ENCODE data around the gene RAB27A.
"Not testable (repeated sequence)": the region's sequence is repeated elsewhere in the genome, so short reads cannot be mapped to it uniquely, and the experiment has no call there.

Gene RAB27A

GRCh38 chr15:55257012-55257670 is 32.5 kb downstream of the RAB27A start:
- no peak overlapping the region for H3K27ac ChIP-seq
- no peak overlapping the region for H3K4me3 ChIP-seq
- DNase-seq (ENCODE audit: low read depth, low spot score), result no peak
- H3K36me3 ChIP-seq (ENCODE audit: insufficient read depth, low read length), result no peaks in the 10 kb centered on the region
- no peak for TF ChIP-seq POLR2AphosphoS5 (IDR thresholded peaks at IDR 0.05; ENCODE audit: borderline replicate concordance, low read depth, low read length)
- no peak for TF ChIP-seq FOXP2 (optimal IDR thresholded peaks at IDR 0.05; ENCODE audit: control extremely low read depth, extremely low read length, insufficient read depth)
- no peak for TF ChIP-seq EZH2 (IDR thresholded peaks at IDR 0.05)
- no peaks in the 10 kb centered on the region for H3K9me3 ChIP-seq (ENCODE audit: low read depth, low read length)
- no peak overlapping the region for H3K9ac ChIP-seq (ENCODE audit: insufficient read length)

DNA sequence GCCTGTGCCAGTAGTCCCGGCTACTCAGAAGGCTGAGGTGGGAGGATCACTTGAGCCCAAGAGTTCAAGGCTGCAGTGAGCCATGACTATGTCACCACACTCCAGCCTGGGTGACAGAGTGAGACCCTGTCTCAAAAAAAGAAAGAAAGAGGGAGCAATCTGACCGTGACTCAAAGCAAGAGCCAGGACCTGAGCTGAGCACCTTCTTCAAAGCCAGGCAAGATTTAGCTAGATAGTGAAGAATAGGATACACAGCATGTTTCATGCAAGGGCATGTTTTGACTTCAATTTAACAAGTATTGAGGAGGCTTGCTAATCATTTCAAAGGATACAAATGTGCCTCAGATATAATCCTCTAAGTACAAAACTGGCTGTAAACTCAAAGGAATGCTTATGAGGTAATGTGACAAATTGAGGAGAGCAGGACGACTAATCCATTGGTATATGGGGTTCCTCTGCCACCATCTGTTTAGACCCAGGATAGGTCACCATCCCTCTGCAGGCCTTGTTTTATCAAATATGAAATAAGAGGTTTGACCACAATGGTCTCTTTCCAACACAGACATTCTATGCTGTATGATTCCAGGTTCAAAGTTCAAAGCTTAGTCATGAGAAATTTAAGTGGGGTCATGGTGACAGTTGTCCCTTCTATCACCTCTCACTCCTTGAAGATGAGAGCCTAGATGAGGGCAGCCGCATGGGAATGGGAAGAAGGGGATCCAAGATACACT is 33.2 kb downstream of the RAB27A start:
- no peak overlapping the region for H3K4me3 ChIP-seq
- TF ChIP-seq POLR2AphosphoS5 (IDR thresholded peaks at IDR 0.05; ENCODE audit: borderline replicate concordance, low read depth, low read length) (no peak), EZH2 (IDR thresholded peaks at IDR 0.05) (no peak), FOXP2 (optimal IDR thresholded peaks at IDR 0.05; ENCODE audit: control extremely low read depth, extremely low read length, insufficient read depth) (no peak)
- no peaks in the 10 kb centered on the region for H3K36me3 ChIP-seq (ENCODE audit: insufficient read depth, low read length)
- no peak overlapping the region for H3K9ac ChIP-seq (ENCODE audit: insufficient read length)
- no peak overlapping the region for H3K27ac ChIP-seq
- no peaks in the 10 kb centered on the region for H3K9me3 ChIP-seq (ENCODE audit: low read depth, low read length)
- DNase-seq (ENCODE audit: low read depth, low spot score), result no peak

DNA sequence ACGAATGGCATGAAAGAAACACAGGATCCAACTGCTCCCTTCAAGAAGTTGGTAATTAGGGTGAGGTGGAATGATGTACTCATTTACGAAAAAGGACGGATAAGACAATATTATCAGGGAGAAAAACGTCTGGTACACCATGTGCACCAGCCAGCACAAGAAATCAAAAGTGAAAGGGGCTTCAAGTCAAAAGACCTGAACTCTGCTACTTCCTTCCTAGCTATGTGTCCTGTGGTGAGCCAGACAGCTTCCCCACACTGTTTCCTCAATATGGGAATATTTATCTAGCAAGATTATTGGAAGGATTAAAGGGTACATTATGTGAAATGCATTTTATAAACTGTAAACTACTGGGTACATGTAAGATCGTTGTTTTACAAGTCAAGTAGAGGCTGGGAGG is 33.9 kb downstream of the RAB27A start:
- Histone ChIP-seq H3K27ac (no peak overlapping the region), H3K9ac (ENCODE audit: insufficient read length) (no peak overlapping the region), H3K4me3 (no peak overlapping the region), H3K36me3 (ENCODE audit: insufficient read depth, low read length) (no peaks in the 10 kb centered on the region), H3K9me3 (ENCODE audit: low read depth, low read length) (no peaks in the 10 kb centered on the region)
- DNase-seq (ENCODE audit: low read depth, low spot score), result no peak
- TF ChIP-seq FOXP2 (optimal IDR thresholded peaks at IDR 0.05; ENCODE audit: control extremely low read depth, extremely low read length, insufficient read depth) (no peak), POLR2AphosphoS5 (IDR thresholded peaks at IDR 0.05; ENCODE audit: borderline replicate concordance, low read depth, low read length) (no peak), EZH2 (IDR thresholded peaks at IDR 0.05) (no peak)

DNA sequence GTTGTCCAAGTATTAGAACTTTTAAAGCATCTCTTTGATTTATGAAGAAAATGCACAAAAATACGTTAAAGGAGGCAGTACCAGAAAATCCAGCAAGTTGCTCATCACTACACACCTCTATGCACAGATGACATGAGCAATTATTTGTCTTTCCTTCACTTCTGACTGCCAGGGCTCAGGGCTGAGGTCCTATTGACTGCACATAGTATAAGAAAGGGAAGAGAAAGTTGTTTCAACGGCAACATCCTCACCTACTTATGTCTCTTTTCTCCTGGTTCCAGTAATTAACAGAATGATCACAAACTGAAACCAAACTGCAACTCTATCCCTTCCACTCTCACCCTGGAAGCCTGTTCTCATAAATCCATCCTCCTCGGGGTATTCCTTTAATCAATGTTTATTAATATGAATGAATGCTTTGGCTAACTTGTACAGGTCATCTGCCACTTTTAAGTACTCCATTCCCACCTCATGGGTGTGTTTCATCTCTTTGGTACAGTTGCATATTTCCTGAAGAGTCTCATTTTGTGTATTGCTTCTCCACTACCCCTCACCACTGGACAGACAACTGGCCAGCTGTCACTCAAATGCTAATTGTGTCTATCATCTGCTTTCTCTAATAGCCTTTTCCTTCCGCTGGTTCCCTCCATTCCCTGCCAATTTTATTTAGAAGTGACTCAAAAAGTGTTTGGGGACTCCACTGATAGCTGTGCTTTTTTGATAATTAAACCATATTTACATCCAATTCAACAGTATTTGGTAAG is 34.5 kb downstream of the RAB27A start:
- TF ChIP-seq POLR2AphosphoS5 (IDR thresholded peaks at IDR 0.05; ENCODE audit: borderline replicate concordance, low read depth, low read length), result no peak
- no peak for TF ChIP-seq FOXP2 (optimal IDR thresholded peaks at IDR 0.05; ENCODE audit: control extremely low read depth, extremely low read length, insufficient read depth)
- no peak for DNase-seq (ENCODE audit: low read depth, low spot score)
- Histone ChIP-seq H3K9ac (ENCODE audit: insufficient read length) (no peak overlapping the region), H3K4me3 (no peak overlapping the region), H3K27ac (no peak overlapping the region), H3K36me3 (ENCODE audit: insufficient read depth, low read length) (no peaks in the 10 kb centered on the region), H3K9me3 (ENCODE audit: low read depth, low read length) (no peaks in the 10 kb centered on the region)

DNA sequence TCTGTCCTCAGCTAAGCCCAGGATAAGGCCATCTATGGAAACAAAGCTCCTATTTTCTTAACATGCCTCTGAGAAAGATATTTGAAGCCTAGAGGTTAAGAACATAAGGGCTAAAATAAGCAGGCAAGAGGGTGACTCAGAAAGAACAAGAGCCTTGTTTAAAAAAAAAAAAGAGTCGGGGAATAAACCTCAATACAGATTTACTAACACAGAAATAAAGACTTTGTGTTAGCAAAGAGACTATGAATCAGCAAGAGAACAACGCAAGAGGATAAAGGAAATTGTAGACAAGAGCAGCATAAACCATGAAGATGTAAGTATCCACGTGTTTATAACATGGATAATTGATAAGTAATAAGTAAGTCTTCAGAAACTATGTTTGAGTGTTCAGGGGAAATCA is 36.0 kb downstream of the RAB27A start:
- Histone ChIP-seq H3K36me3 (ENCODE audit: insufficient read depth, low read length) (no peaks in the 10 kb centered on the region), H3K27ac (no peak overlapping the region), H3K9me3 (ENCODE audit: low read depth, low read length) (no peaks in the 10 kb centered on the region), H3K4me3 (no peak overlapping the region), H3K9ac (ENCODE audit: insufficient read length) (no peak overlapping the region)
- no peak for TF ChIP-seq POLR2AphosphoS5 (IDR thresholded peaks at IDR 0.05; ENCODE audit: borderline replicate concordance, low read depth, low read length)
- no peak for TF ChIP-seq FOXP2 (optimal IDR thresholded peaks at IDR 0.05; ENCODE audit: control extremely low read depth, extremely low read length, insufficient read depth)
- no peak for TF ChIP-seq EZH2 (IDR thresholded peaks at IDR 0.05)
- no peak for DNase-seq (ENCODE audit: low read depth, low spot score)

GRCh38 chr15:55252201-55252600 is 37.4 kb downstream of the RAB27A start:
- not testable (repeated sequence) for H3K36me3 ChIP-seq (ENCODE audit: insufficient read depth, low read length); H3K9ac ChIP-seq (ENCODE audit: insufficient read length); H3K27ac ChIP-seq; DNase-seq (ENCODE audit: low read depth, low spot score); H3K4me3 ChIP-seq; H3K9me3 ChIP-seq (ENCODE audit: low read depth, low read length)

- Histone ChIP-seq H3K4me3 (no peak overlapping the region), H3K9me3 (ENCODE audit: low read depth, low read length) (no peaks in the 10 kb centered on the region), H3K27ac (no peak overlapping the region), H3K36me3 (ENCODE audit: insufficient read depth, low read length) (no peaks in the 10 kb centered on the region), H3K9ac (ENCODE audit: insufficient read length) (no peak overlapping the region)
- no peak for TF ChIP-seq EZH2 (IDR thresholded peaks at IDR 0.05)
- TF ChIP-seq FOXP2 (optimal IDR thresholded peaks at IDR 0.05; ENCODE audit: control extremely low read depth, extremely low read length, insufficient read depth), result no peak
- no peak for DNase-seq (ENCODE audit: low read depth, low spot score)
These were observed 38.7 kb downstream of the RAB27A start for GRCh38 chr15:55250941-55251340.

- H3K36me3 ChIP-seq (ENCODE audit: insufficient read depth, low read length), result no peaks in the 10 kb centered on the region
- H3K4me3 ChIP-seq, result no peak overlapping the region
- TF ChIP-seq FOXP2 (optimal IDR thresholded peaks at IDR 0.05; ENCODE audit: control extremely low read depth, extremely low read length, insufficient read depth) (no peak), EZH2 (IDR thresholded peaks at IDR 0.05) (no peak), POLR2AphosphoS5 (IDR thresholded peaks at IDR 0.05; ENCODE audit: borderline replicate concordance, low read depth, low read length) (no peak)
- no peak overlapping the region for H3K9ac ChIP-seq (ENCODE audit: insufficient read length)
- no peak overlapping the region for H3K27ac ChIP-seq
- no peaks in the 10 kb centered on the region for H3K9me3 ChIP-seq (ENCODE audit: low read depth, low read length)
- DNase-seq (ENCODE audit: low read depth, low spot score), result no peak
These were observed 39.2 kb downstream of the RAB27A start for GRCh38 chr15:55250392-55250791.

- not testable (repeated sequence) for DNase-seq (ENCODE audit: low read depth, low spot score); H3K36me3 ChIP-seq (ENCODE audit: insufficient read depth, low read length); H3K4me3 ChIP-seq; H3K9me3 ChIP-seq (ENCODE audit: low read depth, low read length); H3K27ac ChIP-seq; H3K9ac ChIP-seq (ENCODE audit: insufficient read length)
These were observed 39.7 kb downstream of the RAB27A start for GRCh38 chr15:55249885-55250284.
